H4 (cell line): ENCODE measurements around the gene WWTR1. TPM values are rescaled to one million over a fixed set of nuclear protein-coding genes. Genes with fewer than 3 reads are reported as not detected.

Experiments
- DNase-seq: peaks from one replicate; pipeline ENCODE4 v3.0.0-alpha.2; 2015; ENCODE audit warnings: low spot score
- total RNA-seq: library from RNA; depleted of rRNA; stranded (reverse); fragments of >200 nt; shearing (Covaris generic); gene quantifications from 2 replicates; pipeline ENCODE4 v1.2.3, GENCODE V29; 2014

The WWTR1 gene
- total RNA-seq, 1 experiment from 2014 or later = 47.4 TPM

DNA sequence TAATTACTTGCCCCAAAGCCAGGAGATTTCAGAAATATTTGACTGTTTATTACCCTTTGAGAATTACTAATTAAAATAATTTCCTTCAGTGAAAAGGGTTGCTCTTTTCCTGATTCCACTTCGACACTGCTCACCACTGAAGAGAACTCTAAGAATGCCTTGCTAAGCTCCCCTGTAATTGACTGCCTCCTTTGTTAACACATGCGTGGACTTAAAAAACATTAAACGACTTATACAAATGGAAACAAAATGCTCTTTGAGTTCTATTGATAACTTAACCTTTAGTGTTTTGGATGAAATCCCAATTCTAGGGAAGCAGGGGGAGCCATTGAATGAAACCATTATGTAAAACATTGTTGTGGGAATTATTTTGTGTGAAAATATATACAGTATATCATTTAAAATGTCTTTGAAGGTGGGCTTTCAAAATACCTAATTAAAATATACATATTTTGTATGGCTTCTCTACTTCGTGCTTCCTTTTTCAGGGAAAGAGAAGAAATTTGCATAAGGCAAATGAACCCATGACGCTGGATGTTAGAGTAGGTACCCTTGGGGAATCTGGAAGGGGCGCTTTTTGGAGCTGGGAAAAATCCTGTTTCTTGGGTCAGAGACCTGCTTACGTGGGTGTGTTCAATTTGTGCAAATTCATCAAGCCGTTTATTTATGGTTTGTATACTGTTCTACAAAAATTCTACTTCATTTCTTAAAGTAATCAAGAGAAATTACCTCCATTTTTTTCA, 64.2 kb downstream of the WWTR1 start:
- DNase-seq = no peak

DNA sequence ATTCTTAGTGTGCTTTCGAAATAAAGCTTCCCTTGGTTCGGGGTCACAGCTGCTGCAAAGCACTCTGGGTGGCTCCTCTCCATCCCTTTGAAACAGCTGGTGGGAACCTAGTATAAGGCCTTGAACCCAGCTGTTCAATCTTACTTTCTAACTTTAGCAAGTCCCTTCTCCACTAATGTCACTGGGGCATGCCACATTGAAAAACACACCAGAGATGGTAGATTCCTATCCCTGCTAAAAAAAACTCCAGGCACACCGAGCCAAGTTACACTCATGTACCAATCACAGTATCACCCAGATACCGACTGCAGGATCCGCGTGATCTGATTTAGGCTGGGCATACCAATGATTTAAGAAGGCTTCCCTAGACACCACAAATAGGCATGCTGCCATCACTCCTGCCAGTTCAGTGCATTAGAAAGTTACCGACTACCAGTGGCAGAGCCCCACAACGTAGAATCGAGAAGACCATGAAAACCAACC, 65.0 kb downstream of the WWTR1 start:
- DNase-seq = no peak

DNA sequence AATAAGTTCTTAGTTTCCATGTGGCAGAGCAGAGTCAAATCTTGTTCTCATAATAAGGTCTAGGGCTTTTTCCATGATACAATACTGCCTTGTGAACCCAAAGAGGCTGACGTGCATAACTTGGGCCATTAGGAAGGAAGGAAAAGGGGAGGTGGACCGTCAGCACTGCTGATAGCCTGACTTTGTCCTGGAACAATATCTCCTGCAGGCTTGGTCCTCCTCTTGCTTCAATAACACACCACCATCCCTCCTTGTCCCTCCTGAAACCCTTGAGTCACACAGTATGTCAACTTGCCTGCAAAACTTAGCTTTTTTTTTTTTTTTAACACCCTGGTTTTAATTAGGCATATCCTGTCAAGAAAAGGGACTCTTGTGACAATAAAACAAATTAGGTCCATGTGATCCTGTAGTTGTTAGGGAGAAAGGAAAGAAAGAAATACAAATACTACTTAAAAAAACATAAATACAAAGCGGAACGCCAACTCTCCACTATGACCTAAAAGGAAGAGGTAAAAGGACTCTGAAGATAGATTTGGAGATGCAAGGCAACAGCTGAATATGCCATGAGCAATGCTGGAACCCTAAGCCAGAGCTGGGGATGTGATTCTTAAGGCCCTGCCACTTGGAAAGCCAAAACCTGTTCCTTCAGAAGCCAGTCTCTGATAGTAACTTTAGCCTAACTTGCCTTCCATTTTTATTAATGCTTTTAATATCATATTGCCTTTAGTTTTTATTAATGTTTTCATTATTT, 67.0 kb downstream of the WWTR1 start:
- DNase-seq = no peak

DNA sequence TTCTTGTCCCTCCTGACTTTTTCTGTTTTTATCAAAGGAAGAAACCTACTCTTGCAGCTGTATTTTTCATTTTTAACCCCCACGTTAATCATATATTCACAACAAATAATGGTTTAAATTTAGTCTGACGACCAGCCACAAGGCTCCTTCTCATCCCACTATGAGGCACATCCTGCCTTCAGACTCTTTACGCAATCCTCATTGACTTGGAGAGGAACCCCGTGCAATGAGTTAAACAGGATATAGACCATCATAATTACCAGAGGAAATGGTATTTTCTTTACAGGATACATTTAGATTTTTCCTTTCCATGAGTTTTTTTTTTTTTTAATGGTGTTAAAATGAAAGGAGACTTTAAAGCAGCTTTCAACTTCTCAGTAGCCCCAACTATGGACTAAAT, 68.5 kb downstream of the WWTR1 start:
- DNase-seq = peak; percentile 85

DNA sequence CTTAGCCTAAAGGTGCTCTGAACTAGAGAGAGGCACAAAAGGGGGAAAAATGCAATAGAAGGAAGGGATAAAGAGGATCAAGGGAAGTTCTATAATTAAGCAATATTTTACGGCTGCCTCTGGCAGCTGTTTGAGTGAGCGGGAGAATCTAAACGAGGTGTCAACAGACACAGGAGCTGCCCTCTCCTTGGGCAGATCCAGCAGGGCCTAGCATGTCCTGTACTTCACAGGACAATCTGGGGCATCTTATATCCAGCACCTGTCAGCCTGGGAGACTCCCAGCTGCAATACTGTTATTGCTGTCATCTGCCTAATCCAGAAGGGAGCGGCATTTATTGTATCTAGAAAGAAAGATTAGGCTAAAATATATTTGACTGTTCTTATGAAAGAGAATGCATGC, 68.9 kb downstream of the WWTR1 start:
- DNase-seq = no peak

DNA sequence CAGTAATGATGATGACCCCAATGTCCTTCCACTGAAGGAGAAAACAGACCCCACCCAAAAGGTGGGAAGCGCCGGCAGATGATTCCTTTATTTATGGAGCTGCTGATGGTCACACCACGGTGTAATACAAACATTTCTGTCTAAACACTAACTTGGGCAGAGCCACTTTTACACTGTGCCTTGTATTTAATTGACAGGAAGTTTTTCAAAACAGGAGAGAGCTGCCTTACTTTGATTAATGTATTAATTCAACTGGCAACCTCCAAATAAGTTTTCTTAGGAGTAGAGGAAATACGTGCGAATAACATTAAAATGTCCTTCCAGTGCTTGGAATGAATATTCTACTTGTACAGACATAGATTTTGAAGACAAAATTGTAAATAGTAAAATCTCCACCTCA, 70.4 kb downstream of the WWTR1 start:
- no peak for DNase-seq

DNA sequence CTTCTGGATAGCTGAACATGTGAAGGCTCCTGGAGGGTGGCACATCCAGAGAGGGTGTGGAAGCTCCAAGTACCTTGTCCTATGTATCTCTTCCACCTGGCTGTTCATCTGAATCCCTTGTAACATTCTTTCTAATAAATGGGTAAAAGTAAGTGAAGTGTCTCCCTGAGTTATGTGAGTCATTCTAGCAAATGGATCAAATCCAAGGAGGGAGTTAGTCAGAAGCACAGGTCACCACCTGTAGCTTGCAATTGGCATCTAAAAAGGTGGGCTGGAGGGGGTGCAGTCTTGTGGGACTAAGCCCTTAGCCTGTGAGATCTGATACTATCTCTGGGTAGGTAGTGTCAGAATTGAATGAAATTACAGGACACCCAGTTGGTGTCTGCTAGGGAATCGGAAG, 71.0 kb downstream of the WWTR1 start:
- DNase-seq = no peak

DNA sequence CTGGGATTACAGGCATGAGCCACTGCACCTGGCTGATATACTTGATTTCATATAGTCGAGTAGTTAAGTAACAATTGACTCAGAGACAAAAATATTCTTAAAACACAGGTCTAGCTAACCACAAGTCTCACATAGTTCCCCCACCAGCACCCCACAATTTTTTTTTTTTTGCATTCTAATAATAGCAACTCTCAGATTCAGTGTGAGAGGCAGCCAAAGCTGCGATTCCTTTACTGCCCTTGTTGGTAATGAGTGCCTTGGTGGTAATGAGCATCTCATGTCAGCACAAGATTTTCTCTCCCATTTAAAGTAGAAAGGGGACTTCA, 72.5 kb downstream of the WWTR1 start:
- DNase-seq = no peak

DNA sequence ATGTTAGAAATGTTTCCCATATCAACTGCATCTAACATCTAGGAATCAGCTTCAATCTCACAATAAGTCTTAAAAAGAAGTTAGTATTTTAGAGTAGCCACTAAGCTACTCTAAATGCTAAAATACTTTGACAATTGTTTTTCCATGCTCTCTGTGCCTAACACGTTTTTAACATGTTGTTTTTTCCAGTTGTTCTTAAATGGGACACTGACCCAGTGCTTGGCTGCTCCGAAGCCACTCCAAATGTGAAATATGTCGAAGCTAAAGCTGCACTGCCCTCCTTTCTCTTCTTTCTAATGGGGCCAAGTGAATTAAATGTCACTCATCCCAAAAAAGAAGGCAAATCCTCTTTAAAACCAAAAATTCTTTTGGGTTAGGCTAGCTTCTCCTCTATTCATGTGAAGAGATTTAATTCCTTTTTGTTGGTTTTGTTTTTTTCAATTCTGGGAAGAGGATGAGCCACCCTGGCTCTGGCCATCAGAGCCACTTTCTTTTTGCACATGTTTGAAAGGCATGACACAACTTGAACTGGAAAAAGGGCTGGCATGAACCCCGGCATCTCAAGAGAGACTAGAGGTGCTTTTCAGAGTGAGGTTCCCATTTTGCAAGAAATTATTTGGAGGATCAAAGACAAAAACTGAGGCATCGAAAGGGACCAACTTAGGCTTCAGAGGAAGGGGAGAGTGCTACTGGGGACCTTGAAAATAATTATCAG, 73.7 kb downstream of the WWTR1 start:
- DNase-seq = no peak

DNA sequence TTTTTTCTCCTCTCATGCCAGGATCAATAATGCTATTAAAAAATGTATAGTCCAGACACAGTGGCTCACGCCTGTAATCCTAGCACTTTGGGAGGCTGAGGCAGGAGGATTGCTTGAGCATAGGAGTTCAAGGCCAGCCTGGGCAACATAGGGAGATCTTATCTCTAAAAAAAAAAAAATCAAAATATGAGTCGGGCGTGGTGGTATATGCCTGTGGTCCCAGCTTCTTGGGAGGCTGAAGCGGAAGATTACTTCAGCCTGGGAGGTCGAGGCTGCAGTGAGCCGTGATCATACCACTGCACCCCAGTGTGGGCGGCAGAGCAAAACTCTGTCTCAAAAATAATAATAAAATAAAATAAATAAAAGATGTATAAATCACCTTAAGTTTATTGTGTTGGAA, 75.4 kb downstream of the WWTR1 start:
- no peak for DNase-seq

DNA sequence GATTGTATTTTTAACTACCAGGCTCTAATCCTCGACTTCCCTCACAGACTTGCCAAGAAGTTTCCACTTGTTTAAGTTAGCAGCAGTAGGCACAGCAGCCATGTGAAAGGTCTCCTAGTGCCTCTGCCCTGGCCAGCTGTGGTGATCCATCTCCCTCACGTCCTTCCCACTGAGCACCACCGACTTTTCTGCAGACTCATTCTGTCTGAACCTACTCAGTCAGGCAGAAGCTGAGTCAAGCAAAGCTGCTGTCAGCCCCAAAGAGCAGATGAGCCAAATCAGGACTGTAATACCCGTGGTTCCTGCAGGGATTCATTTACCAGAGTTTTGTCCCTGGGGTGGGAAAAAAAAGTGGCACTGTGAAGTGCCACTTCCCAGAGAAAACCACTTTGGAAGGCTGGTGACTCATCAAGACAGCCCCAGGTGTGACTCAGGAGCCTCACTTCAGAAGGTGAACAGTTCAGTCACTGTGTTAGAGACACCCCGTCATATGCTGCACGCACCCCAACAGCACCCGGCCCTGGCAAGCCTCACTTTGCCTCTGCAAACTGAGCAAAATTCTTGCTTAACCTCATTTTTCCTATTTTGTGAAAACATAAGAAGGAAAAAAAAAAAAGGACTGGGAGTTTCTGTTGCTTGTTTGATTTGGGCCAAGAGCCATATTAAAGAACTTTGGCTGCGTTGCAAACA, 76.0 kb downstream of the WWTR1 start:
- DNase-seq = peak; percentile 94

DNA sequence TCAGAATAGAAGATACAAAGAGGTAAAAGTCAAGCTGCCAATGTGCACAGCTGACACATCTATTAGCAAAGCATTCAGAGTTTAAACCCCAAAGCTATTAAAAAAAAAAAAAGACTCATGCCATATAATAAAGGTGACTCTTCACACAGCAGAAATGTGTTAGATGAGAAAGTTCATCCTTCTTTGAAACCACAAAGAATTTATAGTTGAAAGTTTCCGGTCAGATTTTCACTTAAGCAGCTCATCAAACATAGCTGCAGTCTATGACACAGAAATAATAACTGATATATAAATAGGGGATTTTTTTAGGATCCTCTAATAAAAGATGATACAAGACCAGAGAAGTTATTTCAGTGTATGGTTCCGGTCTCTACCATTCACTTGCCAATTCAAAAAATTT, 76.6 kb downstream of the WWTR1 start:
- DNase-seq = no peak

DNA sequence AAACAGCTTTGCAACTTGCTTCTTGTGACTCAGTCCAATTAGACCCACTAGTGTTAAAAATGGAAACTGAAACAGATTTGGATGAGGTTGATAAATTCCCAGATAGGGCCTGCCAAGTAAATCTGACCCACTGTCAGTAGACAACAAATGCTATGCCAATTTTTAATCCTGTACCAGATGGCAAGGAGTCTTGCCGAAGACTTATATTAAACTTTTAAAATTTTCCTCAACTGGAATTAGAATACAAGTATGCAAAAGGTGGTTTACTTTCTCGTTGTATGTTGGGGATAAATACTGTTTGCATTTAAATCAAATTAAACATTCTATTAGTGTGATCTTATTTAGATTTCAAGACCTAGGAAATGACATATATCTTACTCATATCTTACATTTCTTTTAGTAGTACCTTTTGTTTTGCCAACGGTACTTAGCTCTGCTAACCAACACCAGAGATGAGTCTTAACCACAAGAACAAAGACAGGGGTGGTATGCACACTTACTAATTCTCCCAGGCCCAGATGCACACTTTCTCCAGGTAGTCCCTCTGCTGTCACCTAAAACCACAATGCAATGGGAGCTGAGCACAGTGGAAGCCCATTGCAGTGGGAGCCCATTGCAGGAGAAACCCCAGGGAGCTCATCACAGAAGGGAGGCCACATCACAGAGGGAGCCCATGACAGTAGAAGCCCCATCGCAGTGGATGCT, 77.8 kb downstream of the WWTR1 start:
- no peak for DNase-seq

DNA sequence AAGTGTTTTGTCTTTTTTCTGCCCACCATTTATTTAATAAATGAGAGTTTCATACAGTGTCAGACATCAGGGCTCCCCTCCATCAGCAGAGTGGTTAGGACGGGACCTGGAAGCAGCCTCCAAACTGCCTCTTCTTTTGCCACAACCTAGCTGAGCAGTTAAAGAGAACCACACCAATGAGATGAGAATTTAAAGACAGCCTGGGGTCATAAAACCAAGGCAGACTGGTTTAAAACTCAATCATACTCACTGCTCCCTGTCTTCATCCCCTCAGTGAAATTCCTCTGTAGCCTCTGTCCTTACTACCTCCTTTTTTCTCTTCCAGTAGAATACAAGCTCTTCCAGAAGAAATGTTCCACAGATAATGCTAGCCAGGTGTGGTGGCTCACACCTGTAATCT, 78.7 kb downstream of the WWTR1 start:
- DNase-seq = no peak

DNA sequence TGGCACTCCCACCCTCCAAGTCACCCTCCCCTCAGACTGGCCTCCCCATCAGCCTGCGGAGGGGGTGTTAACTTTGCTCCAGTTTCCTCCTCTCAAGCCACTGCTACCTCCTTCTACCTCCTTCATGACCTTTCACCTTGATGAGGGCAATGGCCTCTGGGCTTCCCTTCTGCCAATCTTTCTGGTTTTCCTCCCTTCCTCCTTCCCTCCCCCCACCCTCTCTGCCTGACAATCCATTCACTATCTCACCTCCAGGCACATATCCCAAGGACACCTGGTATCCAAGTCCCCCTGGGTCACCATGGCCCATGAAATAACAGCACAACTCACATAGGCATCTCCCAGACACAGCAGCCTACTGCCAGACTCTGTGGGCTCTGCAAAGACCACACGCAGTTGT, 80.0 kb downstream of the WWTR1 start:
- DNase-seq = no peak

DNA sequence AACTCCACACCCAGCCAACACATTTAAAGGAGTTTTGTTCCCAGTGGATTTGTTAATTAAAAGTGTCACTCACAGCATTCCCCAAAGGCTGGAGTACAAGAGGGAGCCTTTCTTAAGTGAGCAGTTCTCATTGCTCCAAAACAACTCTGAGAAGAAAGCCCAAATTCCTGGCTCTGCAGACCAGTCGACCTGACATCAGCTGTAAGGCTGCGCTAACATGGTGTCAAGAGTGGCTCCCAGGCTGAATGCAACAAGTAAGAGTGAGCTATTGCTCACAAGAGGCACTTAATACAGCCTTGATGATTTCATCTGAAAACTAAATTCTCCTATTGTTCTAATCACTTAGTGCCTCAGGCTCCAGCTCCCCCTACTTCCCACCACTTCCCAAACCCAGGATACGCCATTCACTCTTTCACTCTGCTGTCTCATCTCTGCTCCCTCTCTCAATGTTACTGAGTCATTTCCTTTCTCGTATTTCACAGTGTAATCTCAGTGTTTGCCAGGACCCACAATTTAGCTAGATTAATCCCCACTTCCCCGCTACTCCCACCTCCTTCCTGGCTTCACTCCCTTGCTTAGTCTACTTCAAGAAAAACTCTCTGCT, 81.8 kb downstream of the WWTR1 start:
- peak; percentile 99 for DNase-seq

DNA sequence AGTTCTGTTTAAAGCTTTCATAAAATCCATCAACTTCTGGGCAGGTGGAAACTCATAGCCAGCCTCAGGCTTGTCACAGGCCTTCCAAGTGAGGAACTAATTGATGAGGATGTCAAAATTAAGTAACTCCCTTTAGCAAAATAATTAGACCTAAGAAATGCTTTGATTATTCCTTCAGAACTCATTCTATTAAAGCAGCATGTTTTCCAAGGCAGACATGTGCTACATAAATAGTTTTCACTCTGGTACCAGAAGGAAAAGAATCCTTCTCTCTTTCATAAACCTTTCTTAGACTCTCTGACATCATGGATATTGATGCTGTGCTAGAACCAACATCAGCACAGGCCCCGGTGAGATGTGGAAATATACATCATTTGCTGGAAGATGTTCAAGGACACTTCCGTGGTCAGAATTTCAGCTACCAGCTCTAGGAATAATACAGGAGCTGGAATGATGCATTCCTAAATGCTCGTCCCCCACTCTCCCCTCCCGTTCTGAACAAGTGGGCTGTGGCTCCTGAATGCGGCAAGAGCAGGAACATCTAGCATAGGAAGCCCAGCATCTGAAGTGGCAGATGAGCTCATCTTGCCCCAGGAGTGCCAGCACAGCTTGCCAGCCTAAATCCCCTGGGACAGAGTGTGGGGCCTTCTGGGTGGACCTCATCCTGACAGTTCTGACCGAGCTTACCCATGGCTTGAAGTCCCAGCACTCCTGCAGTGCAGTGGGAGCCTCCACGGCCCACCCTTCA, 82.4 kb downstream of the WWTR1 start:
- DNase-seq = peak; percentile 97

DNA sequence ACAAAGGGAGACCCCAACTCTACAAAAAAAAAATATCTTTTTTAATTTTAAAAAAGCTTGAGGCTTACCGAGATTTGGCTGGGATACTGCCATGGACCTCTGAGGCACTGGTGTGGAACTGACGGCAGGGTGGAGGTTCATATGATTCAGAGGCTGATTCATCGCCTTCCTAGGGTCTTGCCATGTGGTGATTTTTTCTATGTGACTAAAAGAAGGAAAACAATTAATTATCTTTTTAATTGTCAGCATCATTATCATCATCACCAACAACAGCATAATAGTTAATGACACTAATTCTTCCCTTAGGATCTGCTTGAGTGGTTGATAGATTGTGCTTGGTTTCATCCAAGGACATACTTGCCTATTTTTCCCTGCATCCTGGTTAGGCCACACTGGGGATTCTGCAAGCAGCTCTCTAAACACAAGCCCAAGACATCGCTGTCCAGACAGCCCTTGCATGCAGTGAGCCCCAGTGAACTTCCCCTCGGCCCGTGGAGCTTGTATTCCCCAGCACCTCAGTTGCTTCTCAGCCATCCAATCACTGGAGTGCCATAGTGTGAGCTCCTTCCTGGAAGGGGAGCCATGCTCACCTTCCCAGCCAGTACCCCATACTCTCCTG, 84.9 kb downstream of the WWTR1 start:
- DNase-seq = no peak

DNA sequence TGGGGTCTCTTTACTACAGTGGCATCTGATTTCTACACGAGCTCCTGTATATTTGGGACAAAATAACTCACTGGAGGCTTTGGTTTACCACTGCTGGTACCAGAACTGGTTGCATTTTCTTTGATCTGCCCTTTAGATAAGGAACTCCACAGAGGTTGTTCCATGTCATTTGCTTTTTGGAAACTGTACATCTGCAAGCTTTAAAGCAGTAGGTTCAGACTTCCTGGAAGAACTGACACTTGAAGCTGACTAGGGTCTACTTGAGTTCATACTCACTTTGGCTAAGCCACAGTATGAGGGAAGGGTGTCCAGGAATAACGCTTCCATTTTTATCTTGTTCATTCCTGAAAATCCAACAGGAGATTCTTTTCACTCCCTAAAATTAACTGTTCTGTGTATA, 86.4 kb downstream of the WWTR1 start:
- DNase-seq = no peak

DNA sequence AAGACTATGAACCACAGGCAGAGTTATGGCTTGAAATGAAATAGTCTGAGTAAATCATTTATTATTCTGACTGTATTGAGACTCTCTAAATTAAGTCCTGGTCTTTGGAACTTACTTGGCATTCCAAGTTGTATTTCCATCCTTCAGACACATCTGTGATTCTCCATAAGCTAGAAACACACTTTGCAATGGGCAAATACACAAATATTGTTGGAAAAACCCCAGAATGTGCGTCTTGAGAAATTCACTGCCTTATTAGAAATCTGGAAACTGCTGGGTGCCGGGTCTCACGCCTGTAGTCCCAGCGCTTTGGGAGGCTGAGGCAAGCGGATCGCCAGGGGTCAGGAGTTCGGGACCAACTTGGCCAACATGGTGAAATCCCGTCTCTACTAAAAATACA, 87.8 kb downstream of the WWTR1 start:
- DNase-seq = no peak
